H1 (cell line): ENCODE measurements around the gene UFD1. TPM values are rescaled to one million over a fixed set of nuclear protein-coding genes. Genes with fewer than 3 reads are reported as not detected.

ENCODE experiments used
- BCL11A ChIP-seq, 2 experiments: IDR thresholded peaks; one replicate each; pipeline ENCODE4 v1.6.1; 2011; ENCODE audit warnings: low read depth in 2 of 2, low read length in 2 of 2, mild to moderate bottlenecking in 2 of 2
- CBX5 ChIP-seq: fragments of 300-800, 300-1000 bp; sonication (generic); IDR thresholded peaks from 2 replicates; pipeline ENCODE4 v1.7.1; 2016; ENCODE audit warnings: antibody characterized with exemption, low read length, low read depth
- CHD7 ChIP-seq: fragments of 300-600 bp; sonication (generic); IDR thresholded peaks from 2 replicates; pipeline ENCODE4 v1.7.1; 2012; ENCODE audit warnings: low read length, moderate library complexity, mild to moderate bottlenecking, inconsistent platforms; ENCODE audit not compliant: insufficient replicate concordance
- CREB1 ChIP-seq: IDR thresholded peaks from 2 replicates; pipeline ENCODE4 v1.6.1; 2012; ENCODE audit warnings: inconsistent platforms
- HDAC6 ChIP-seq: IDR thresholded peaks from one replicate; pipeline ENCODE4 v1.7.1; 2012; ENCODE audit warnings: low read depth, mild to moderate bottlenecking, inconsistent platforms, low read length, moderate library complexity
- JUN ChIP-seq: IDR thresholded peaks from 2 replicates; pipeline ENCODE4 v1.6.1; 2011; ENCODE audit warnings: low read depth, mild to moderate bottlenecking, improper control_type of control experiment, low read length
- JUND ChIP-seq: IDR thresholded peaks from 2 replicates; pipeline ENCODE4 v1.6.1; 2011; ENCODE audit warnings: mild to moderate bottlenecking, improper control_type of control experiment, low read length
- MAX ChIP-seq: IDR thresholded peaks from 2 replicates; pipeline ENCODE4 v1.6.1; 2012; ENCODE audit warnings: inconsistent platforms
- RBBP5 ChIP-seq: IDR thresholded peaks from 2 replicates; pipeline ENCODE4 v1.7.1; 2012; ENCODE audit warnings: low read depth, mild to moderate bottlenecking, inconsistent platforms, low read length, moderate library complexity, borderline replicate concordance
- SAP30 ChIP-seq: fragments of 300-600 bp; sonication (generic); IDR thresholded peaks from 2 replicates; pipeline ENCODE4 v1.7.1; 2012; ENCODE audit warnings: low read length, moderate library complexity, mild to moderate bottlenecking, inconsistent platforms; ENCODE audit not compliant: insufficient read depth, insufficient replicate concordance
- SP4 ChIP-seq: IDR thresholded peaks from 2 replicates; pipeline ENCODE4 v1.6.1; 2012; ENCODE audit warnings: low read length, inconsistent platforms
- SRF ChIP-seq: IDR thresholded peaks from 2 replicates; pipeline ENCODE4 v1.6.1; 2011; ENCODE audit warnings: mild to moderate bottlenecking, low read depth, low read length, moderate library complexity
- polyA plus RNA-seq, 7 experiments: library from polyadenylated mRNA; depleted of rRNA in 3 of 7; stranded (reverse) in 5 of 7; unstranded in 2 of 7; fragments of >200 nt in 5 of 7; fragments of 200-250 nt in 2 of 7; gene quantifications; 1 replicate in 5 of 7; 2 replicates in 1 of 7; 4 replicates in 1 of 7; pipeline versions ENCODE4 v1.2.1 to v1.2.3, GENCODE V29; 2011 to 2013; ENCODE audit warnings: missing spikeins in 2 of 7, mixed read lengths in 2 of 7
- total RNA-seq: library from RNA; stranded (reverse); fragmentation: NEBNext Ultra II Directional; extraction: Animal tissue kit (Norgen Biotek cat#: 25700); gene quantifications from 2 replicates; pipeline ENCODE4 v1.2.1, GENCODE V29; 2021

Gene UFD1
- total and polyA plus RNA-seq, 2 of the 8 experiments (the other 6 are each of a cell fraction or from before 2014, with no cell fraction given) = 74.6 to 116 TPM

- TF ChIP-seq CHD7 (no peak), HDAC6 (no peak), RBBP5 (no peak), JUND (no peak), BCL11A (IDR thresholded peaks at IDR 0.05; ENCODE audit: low read depth in 2 of 2, low read length in 2 of 2) (no peak), CBX5 (no peak), SRF (no peak), MAX (no peak), SAP30 (no peak), CREB1 (no peak), JUN (no peak), SP4 (no peak)
Measured at GRCh38 chr22:19527861-19528417, 48.9 kb upstream of the UFD1 start (continued).
